GM19240 (cell line): Measurements from ENCODE around the gene ANK2.

ENCODE experiments used
- DNase-seq: peaks from one replicate; pipeline ENCODE4 v3.0.0; 2011; ENCODE audit warnings: low spot score; ENCODE audit not compliant: insufficient read length

Gene ANK2

GRCh38 chr4:113288257-113288656, 238.8 kb downstream of the ANK2 start:
- no peak for DNase-seq

DNA sequence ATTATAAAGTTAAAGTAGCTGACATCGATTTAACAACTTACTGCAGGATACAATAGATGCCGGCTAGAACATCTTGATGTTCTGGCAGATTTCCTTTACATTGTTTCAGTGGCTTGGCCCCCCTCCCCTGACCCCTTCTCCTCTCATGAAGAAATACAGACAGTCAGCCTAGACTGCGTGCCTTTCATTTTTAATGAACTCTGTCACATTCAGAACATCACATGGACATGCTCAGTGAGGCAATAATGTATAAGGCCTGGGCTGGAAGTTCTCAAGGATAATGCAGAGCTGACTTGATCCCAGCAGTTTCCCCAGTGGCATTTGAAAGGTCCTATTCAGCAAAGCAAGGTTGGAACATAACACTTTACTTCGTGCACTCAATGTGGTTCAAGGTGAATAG, 239.2 kb downstream of the ANK2 start:
- no peak for DNase-seq

DNA sequence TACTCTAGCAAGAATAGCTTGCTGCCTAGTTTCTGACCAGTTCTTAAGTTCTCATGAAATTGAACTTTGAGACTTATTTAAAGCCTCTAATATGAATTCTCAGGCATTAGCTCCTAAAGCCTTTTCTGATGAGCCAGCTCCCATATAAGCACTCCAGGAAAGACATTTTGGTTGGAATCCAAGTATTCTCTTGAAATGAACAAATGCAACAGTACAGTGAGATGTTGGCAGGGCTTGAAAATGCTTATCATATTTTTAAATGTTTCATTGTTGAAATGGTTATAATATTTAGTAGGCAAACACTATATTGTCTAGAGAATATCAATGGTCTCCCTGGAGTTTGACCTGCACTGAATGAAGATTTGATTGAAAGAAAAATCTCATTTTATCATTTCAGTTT, 240.3 kb downstream of the ANK2 start:
- DNase-seq = no peak

- no peak for DNase-seq
These were observed 241.2 kb downstream of the ANK2 start for GRCh38 chr4:113290666-113291065.

- DNase-seq = no peak
These were observed 243.1 kb downstream of the ANK2 start for GRCh38 chr4:113292371-113293042.

- no peak for DNase-seq
These were observed 243.6 kb downstream of the ANK2 start for GRCh38 chr4:113293043-113293560.

- DNase-seq = no peak
These were observed 244.2 kb downstream of the ANK2 start for GRCh38 chr4:113293674-113294073.

DNA sequence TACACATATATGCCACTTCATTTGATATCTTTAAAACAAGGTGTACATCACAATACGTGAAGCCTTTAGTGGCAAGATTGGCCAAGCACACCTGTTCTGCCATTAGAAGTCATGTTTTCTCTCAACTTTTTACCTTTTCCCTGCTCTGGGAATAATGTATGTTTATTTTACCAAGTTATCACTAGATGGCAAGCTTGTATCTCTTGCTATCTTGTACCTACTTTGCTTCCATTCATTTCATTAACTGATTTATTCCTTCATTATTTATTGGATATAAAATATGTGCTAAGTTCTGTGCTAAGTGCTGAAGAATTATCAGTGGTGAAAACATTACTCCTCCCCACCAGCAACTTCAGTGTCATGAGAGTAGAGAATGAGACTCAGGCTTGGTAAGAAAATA, 245.5 kb downstream of the ANK2 start:
- DNase-seq = no peak

DNA sequence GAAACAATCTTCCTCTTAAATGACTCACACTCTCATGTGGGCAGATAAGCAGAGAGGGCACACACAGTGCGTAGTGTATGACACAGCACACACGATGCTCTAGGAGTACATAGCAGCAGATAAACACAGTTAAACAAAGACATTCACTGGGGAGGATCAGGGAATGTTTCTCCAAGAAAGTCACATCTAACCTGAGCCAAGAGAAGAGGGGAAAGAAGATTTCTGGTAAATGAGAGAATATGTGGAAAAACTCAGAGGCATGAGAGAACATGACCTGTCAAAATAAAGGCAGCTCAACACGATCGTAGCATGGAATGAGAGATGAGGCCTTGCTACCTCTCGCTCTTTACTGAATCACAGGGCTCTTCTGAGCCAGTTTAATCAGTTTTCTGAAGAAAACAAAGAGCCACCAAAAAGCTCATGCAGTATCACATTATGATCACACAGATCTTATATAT, 251.0 kb downstream of the ANK2 start:
- no peak for DNase-seq

DNA sequence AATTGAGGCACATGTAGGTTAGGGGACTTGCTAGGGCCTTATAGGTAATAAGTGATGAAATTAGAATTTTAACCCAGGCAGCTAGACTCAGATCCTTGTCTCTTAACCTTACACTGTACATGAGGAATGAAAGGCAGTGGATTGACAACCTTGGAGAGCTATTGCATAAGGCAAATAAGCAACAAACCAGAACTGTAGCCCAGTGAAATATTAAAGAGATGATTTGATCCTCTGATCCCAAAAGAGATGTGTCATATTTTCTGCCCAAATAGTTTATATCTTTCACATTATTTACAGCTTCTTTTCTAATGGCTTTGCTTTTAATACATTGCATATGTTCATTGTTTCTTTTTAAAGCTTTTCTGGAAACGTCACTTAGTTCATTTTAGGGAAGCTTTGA, 252.6 kb downstream of the ANK2 start:
- DNase-seq = no peak

DNA sequence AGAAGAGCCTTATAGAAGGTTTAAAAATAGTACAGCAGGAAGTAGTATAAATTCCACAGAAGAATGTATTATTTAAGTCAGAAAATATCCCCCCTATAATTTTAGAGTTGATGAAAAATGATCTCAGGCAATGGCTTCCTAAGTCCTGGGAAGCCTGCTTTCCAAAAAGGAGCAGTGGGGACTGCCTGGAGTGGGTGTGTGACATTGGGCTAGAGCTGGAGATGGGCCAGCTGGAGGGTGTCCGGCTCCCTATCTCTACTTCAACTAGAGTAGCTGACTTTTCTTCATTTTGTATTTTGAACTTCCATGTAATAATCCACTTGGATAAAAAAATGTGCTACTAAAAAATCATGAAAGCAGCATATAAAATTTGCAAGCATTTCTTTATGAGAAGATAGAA, 253.9 kb downstream of the ANK2 start:
- no peak for DNase-seq

- no peak for DNase-seq
These were observed 261.6 kb downstream of the ANK2 start for GRCh38 chr4:113311047-113311446.

- no peak for DNase-seq
These were observed 263.1 kb downstream of the ANK2 start for GRCh38 chr4:113312529-113312928.

GRCh38 chr4:113314426-113314825, 265.0 kb downstream of the ANK2 start:
- no peak for DNase-seq

DNA sequence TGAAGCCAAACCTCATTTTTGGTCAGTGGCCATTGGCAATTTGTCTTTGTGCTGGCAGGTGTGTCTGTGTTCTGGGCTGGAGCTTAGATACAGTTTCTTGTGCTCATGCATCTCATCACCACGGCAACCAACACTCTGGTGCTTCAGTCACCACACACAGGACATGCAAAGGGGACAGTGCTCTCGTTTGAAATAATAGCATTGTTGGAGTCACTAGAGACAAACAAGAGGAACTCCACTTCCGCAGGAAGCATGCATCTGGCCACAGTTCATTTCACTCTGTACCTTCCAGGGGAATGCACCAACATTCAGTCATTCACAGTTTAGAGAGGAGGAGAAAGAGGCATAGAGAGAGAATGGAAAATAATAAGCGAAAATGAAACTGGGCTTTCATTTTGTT, 267.4 kb downstream of the ANK2 start:
- DNase-seq = peak; percentile 22

GRCh38 chr4:113317523-113317922, 268.1 kb downstream of the ANK2 start:
- no peak for DNase-seq

GRCh38 chr4:113322736-113323135, 273.3 kb downstream of the ANK2 start:
- DNase-seq = no peak

- no peak for DNase-seq
These were observed 276.6 kb downstream of the ANK2 start for GRCh38 chr4:113325876-113326615.

DNA sequence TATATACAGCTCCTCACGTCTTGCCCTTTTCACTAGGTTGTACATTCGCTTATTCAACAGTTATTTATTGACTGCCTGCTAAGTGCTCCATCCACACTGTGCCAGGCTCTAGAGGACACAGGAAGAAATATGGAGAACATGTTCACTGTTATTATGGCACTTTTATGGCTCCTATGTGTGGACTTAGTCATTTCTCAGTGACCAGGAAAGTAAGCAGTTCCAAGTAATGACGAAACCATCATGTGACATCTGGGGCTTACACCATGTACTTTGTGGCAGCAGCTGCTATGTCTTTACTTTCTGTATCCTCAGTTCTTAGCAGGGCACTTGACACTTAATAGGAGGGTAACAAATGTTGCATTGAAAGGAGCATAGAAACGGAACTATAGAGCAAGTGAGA, 278.0 kb downstream of the ANK2 start:
- DNase-seq = no peak

- DNase-seq = no peak
These were observed 279.1 kb downstream of the ANK2 start for GRCh38 chr4:113328514-113328913.

DNA sequence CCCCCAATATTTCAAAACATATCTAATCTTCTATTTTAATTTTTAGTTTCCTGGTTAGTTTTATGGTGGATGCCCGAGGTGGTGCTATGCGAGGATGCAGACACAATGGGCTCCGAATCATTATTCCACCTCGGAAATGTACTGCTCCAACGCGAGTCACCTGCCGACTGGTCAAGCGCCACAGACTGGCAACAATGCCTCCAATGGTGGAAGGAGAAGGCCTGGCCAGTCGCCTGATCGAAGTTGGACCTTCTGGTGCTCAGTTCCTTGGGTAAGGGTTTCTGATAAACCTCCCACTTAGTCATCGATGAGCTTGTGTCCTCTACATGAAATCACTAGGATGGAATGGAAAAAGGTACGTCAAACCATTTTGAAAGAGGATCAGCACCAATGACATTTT, 280.7 kb downstream of the ANK2 start:
- no peak for DNase-seq

GRCh38 chr4:113331811-113332210, 282.4 kb downstream of the ANK2 start:
- DNase-seq = no peak

DNA sequence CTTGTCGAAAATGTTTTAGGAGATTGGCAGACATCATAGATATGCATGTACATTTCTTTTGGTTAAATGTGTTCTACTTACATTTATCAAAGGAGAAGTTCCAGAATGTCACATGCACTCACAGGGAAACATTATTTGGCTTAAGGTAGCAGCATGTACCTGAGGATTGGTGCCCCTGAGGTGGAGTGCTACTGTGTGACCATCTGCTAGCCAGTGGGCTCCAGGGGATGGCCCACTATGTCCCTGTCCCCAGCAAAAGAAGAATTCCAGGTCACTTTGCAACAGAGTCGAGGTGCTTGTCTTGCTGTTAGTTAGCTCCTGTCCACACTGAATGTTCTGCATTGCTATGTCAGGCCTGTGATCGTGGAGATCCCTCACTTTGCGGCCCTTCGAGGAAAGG, 283.2 kb downstream of the ANK2 start:
- DNase-seq = no peak
